NCI-H1105 treated with DMSO at 0.1 percent for 48 hours (cell line): ENCODE results near the gene GCGR.

ENCODE experiments used
- DNase-seq: peaks from one replicate; lab custom pipeline; 2025; lab: John Stamatoyannopoulos, UW

GCGR gene

DNA sequence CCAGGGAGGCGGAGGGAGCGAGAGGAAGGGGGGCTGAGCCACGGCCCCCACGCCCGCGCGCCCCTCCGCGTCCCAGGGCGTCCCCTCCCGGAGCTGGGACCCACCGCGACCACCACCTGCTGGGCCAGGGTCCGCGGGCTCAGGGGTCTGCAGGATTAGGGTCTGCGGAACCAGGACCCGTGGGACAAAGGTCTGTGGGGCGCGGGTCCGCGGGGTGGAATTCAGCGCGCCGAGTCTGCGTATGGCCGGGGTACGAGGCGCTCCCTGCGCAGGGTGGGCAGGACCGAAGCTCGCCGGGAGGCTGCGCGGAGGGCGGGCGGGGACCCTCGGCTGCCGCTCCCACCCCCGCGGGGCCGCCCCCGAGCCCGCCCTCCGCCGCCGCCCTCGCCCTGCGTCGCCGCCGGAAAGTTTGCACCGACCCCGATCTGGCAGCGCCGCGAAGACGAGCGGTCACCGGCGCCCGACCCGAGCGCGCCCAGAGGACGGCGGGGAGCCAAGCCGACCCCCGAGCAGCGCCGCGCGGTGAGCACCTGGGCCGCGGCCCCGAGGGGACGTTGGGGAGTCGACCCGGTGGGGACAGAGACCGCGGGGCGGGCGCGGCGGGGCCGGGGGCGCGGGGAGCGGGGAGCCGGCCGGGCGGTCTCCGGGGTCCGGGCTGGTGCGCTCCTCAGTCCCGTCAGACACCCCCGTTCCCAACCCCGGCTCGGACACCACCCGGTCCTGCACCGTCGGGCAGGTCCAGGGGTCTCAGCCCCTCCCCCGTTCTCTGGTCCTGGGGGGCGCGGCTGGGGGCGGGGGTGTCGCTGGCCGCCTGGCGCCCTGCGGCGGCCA is at the start of gene GCGR:
Gene GCGR, plus strand, starts transcription at position 423 of the 831 bp plus-strand sequence. CDS start 4,869 bp downstream, outside the sequence.
- no peak for DNase-seq

- no peak for DNase-seq
These were observed 11.0 kb upstream of the GCGR start for GRCh38 chr17:81792675-81793615.

DNA sequence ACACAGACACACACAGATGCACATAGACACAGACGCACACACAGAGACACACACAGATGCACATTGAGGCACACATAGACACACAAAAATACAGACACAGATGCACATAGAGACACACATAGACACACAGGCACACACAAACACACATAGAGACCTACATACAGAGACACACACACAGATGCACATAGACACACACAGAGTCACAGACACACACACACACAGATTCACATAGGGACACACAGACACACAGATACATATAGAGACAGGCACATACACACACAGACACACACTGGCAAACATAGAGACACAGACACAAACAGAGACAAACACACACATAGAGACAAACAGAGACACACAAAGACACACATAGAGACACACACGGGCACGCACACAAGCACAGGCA is 9.9 kb upstream of the GCGR start:
- DNase-seq: no peak

GRCh38 chr17:81794509-81794908 is 9.4 kb upstream of the GCGR start:
- no peak for DNase-seq

- no peak for DNase-seq
These were observed 2.6 kb upstream of the GCGR start for GRCh38 chr17:81801327-81801726.

GRCh38 chr17:81802048-81802758 is 1.7 kb upstream of the GCGR start:
- no peak for DNase-seq

GRCh38 chr17:81802856-81803643 is 900 bp upstream of the GCGR start:
- DNase-seq: no peak

GRCh38 chr17:81804559-81805399 is 829 bp downstream of the GCGR start:
- no peak for DNase-seq

DNA sequence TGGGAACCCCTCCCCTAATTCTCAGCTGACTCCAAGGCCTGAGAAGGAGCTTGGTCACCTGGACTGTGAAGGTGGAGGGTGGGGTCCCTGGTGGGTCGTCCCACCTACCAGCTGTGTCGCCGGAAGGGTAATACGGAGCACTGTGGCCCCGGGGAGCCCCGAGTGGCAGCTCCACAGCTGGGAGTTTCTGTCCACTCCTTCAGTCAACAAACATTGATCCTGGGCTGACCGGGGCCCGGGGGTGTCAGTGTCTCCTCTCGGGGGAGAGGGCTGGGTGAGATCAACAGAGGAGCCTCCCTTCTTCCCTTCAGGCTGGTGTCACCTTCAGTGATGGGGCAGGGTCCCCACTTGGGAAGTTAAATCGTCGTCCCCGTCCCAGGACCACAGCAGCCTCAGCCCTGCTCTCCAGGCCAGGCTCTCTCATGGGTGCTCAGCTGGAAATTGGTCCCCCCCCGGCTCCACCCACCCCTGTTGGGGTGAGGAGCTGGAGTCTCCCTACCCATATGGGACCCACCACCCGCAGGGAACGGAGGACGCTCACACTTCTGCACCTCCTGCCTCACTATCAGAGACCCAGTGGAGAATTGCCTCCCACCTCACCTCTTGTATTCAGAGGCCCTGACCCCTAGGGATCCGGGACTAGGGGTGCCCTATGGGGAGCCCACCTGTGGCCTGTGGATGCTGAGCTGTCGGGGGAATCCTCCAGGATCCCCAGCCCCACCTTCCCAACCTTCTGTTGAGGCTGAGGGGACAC is 1.9 kb downstream of the GCGR start:
- no peak for DNase-seq

DNA sequence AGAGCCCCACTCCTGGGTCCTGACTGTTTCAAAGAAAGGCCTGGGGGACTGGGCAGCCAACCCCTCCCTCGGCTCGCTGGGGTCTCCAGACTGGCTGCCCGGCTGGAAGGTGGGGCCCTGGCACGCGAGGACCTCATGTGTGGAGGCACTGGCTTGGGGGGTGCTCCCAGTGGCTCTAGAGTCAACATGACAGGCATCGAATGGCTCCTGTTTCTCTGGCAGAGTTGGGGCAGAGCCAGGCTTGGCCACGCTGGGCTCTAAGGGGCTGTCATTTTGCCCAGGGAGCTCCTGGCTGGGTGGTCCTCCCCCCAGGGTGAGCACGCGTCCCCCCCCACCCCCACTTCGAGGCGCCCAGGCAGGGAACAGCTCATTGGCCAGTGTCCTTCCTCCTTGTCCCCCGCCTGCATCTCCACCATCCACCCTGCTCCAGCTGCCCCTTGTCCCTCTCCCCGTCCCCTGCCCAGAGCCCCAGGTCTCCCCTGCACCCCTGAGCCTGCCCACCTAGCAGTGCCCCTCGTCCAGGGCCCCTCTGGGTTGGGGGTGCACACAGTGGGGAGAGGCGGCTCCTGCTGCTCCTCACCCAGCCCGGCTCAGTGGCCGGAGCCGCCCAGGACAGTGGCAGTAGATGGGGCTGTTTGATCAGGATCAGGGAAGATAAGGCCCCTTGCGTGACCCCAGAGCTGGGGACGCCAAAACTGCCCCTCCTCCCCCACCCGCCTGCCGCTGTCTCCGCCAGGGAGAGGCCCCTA is 2.7 kb downstream of the GCGR start:
- no peak for DNase-seq

DNA sequence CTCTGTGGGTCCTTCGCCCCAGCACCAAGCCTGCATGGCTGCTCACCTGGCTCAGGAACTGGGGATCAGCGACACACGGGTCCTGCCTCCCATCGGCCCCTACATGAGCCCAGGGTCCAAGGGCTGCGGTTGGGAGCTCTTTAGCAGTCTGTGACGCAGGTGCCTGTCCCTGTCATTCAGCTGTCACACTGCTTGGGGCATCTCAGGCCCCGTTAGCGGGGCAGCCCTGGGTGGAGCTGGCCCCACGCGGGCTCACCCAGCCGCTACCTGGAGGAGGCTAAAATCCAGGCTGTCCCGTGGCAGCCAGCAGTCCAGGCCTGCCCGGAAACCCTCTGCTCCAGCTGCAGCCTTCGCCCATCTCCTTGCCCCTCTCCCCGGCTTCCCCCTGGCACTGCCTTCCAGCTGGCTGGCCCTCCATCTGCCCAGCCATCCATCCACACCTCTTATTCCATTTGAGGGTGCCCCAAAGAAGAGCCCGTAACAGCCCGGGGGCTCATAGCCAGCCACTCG is 3.3 kb downstream of the GCGR start:
- no peak for DNase-seq

DNA sequence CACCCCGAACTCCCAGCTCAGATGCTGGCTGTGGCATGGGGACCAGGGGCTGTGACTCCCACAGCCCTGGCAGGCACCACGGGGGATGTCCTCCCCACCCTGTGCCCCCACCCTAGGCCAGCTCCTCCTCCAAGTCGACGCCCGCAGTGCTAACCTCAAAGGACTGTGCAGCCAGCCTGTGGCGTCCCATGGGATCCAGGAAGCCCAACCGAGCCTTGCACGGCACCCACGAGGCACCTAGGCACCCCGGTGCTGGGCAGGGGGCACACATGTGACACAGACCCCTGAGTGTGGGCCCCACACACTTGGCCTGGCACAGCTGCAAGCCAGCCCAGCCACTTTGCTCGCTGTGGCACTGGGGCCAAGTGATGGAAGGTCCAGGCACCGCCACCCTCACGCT is 3.9 kb downstream of the GCGR start:
- DNase-seq: no peak

GRCh38 chr17:81808778-81809555 is 5.0 kb downstream of the GCGR start:
- no peak for DNase-seq

- DNase-seq: no peak
These were observed 5.6 kb downstream of the GCGR start for GRCh38 chr17:81809556-81809998.

DNA sequence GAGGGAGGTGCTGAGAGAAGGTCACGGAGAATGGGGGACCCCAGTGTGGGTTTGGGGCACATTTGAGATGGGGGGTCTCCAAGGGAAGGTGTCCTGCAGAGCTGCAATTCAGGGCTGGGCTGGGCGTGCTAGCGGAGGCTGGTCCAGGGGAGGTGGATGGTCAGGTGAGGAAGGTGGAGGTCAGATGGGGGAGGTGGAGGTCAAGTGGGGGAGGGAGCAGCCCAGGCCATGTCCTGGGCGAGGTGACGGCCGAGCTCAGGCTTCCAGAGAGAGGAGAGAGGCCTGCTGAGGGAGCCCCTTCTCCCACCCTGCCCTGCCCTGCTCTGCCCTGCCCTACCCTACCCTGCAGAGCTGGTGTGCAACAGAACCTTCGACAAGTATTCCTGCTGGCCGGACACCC is 6.5 kb downstream of the GCGR start:
- no peak for DNase-seq

GRCh38 chr17:81810892-81811704 is 7.1 kb downstream of the GCGR start:
- no peak for DNase-seq
